ENCODE measurements around the gene CALHM4.
A peak's percentile ranks its signal among the peaks of the same experiment; 100 is the strongest.

The CALHM4 gene

GRCh38 chr6:116513224-116513875 lies 40.2 kb upstream of the CALHM4 start:
- TF ChIP-seq CTCF (IDR thresholded peaks at IDR 0.05; ENCODE audit: insufficient read depth, low read depth, low read length, missing control alignments): no peak
- no peak overlapping the region for H3K4me3 ChIP-seq (ENCODE audit: low read length)
- DNase-seq (ENCODE audit: low read depth): peak; percentile 91

GRCh38 chr6:116514111-116514510 lies 39.4 kb upstream of the CALHM4 start:
- TF ChIP-seq CTCF (IDR thresholded peaks at IDR 0.05; ENCODE audit: insufficient read depth, low read depth, low read length, missing control alignments): no peak
- DNase-seq (ENCODE audit: low read depth): no peak

GRCh38 chr6:116515141-116515540 lies 38.4 kb upstream of the CALHM4 start:
- H3K4me3 ChIP-seq (ENCODE audit: low read length): no peak overlapping the region
- no peak for DNase-seq (ENCODE audit: low read depth)
- no peak for TF ChIP-seq CTCF (IDR thresholded peaks at IDR 0.05; ENCODE audit: insufficient read depth, low read depth, low read length, missing control alignments)

More at GRCh38 chr6:116514111-116514510, 39.4 kb upstream of the CALHM4 start:
- H3K4me3 ChIP-seq (ENCODE audit: low read length): no peak overlapping the region

GRCh38 chr6:116518621-116519368 lies 34.8 kb upstream of the CALHM4 start:
- DNase-seq (ENCODE audit: low read depth): peak; percentile 30
- no peak for TF ChIP-seq CTCF (IDR thresholded peaks at IDR 0.05; ENCODE audit: insufficient read depth, low read depth, low read length, missing control alignments)

GRCh38 chr6:116522896-116523295 lies 30.7 kb upstream of the CALHM4 start:
- H3K4me3 ChIP-seq (ENCODE audit: low read length): no peak overlapping the region
- DNase-seq (ENCODE audit: low read depth): no peak
- TF ChIP-seq CTCF (IDR thresholded peaks at IDR 0.05; ENCODE audit: insufficient read depth, low read depth, low read length, missing control alignments): no peak

More at GRCh38 chr6:116518621-116519368, 34.8 kb upstream of the CALHM4 start:
- H3K4me3 ChIP-seq (ENCODE audit: low read length): no peak overlapping the region

- H3K4me3 ChIP-seq (ENCODE audit: low read length): no peak overlapping the region
- no peak for TF ChIP-seq CTCF (IDR thresholded peaks at IDR 0.05; ENCODE audit: insufficient read depth, low read depth, low read length, missing control alignments)
- DNase-seq (ENCODE audit: low read depth): no peak
These were observed 29.3 kb upstream of the CALHM4 start for GRCh38 chr6:116524236-116524635.
